Measurements from ENCODE around the gene KLHL26.

Gene KLHL26

GRCh38 chr19:18612772-18613588 is 23.8 kb upstream of the KLHL26 start, which contains the start of gene TMEM59L:
TSS of gene TMEM59L (plus strand) at chr19:18612870. CDS start at chr19:18612959, 89 bp downstream.
- DNase-seq (ENCODE audit: low spot score): peak; percentile 37

GRCh38 chr19:18613589-18614234 is 23.1 kb upstream of the KLHL26 start:
- no peak for DNase-seq (ENCODE audit: low spot score)

- DNase-seq (ENCODE audit: low spot score): no peak
Observed at GRCh38 chr19:18616023-18616422, 20.8 kb upstream of the KLHL26 start.

- no peak for DNase-seq (ENCODE audit: low spot score)
Observed at GRCh38 chr19:18617562-18617961, 19.3 kb upstream of the KLHL26 start.

- no peak for DNase-seq (ENCODE audit: low spot score)
Observed at GRCh38 chr19:18618236-18618635, 18.6 kb upstream of the KLHL26 start.

GRCh38 chr19:18620311-18620710 is 16.5 kb upstream of the KLHL26 start:
- DNase-seq (ENCODE audit: low spot score): no peak

- no peak for DNase-seq (ENCODE audit: low spot score)
Observed at GRCh38 chr19:18620902-18621301, 15.9 kb upstream of the KLHL26 start.

- no peak for DNase-seq (ENCODE audit: low spot score)
Observed at GRCh38 chr19:18626906-18627305, 9.9 kb upstream of the KLHL26 start.

GRCh38 chr19:18629166-18630088 is 7.4 kb upstream of the KLHL26 start:
- no peak for DNase-seq (ENCODE audit: low spot score)

- DNase-seq (ENCODE audit: low spot score): no peak
Observed at GRCh38 chr19:18633321-18633720, 3.5 kb upstream of the KLHL26 start.

- DNase-seq (ENCODE audit: low spot score): peak; percentile 10
Observed at GRCh38 chr19:18634612-18635297, 2.1 kb upstream of the KLHL26 start.

GRCh38 chr19:18635831-18636182 is 1.0 kb upstream of the KLHL26 start:
- no peak for DNase-seq (ENCODE audit: low spot score)

GRCh38 chr19:18636183-18636968 is 452 bp upstream of the KLHL26 start:
- DNase-seq (ENCODE audit: low spot score): peak; percentile 98

GRCh38 chr19:18637673-18638630 is 1.1 kb downstream of the KLHL26 start:
- no peak for DNase-seq (ENCODE audit: low spot score)

GRCh38 chr19:18639706-18640243 is 2.9 kb downstream of the KLHL26 start:
- DNase-seq (ENCODE audit: low spot score): no peak

GRCh38 chr19:18644196-18645034 is 7.6 kb downstream of the KLHL26 start:
- no peak for DNase-seq (ENCODE audit: low spot score)

GRCh38 chr19:18645035-18645511 is 8.2 kb downstream of the KLHL26 start:
- DNase-seq (ENCODE audit: low spot score): no peak

Measured in CD4-positive, alpha-beta T cell treated with Interleukin-2 at 100 ng/mL for 4 hours (primary cell).